Purkinje cell (primary cell): ENCODE measurements around the gene KCND3. TPM values are rescaled to one million over a fixed set of nuclear protein-coding genes. Genes with fewer than 3 reads are reported as not detected.

Experiments used
- polyA plus RNA-seq: library from polyadenylated mRNA; unstranded; fragments of >200 nt; fragmentation: Nextera tagmentation; gene quantifications from 2 replicates; pipeline ENCODE4 v1.2.1, GENCODE V29; 2014

The KCND3 gene
- 39.7 and 48.9 TPM in 2 replicates for polyA plus RNA-seq

GRCh38 chr1:111989531-111990025 is at the start of gene KCND3:
Gene KCND3 (minus strand): TSS chr1:111989668.

GRCh38 chr1:111755331-111756123 is 233.9 kb downstream of the KCND3 start, which contains the start of gene DDX20:
Gene DDX20 (plus strand): TSS chr1:111755901. CDS start chr1:111755925, 24 bp downstream.

GRCh38 chr1:111739194-111739924 is 250.1 kb downstream of the KCND3 start, which contains the start of gene INKA2:
Gene INKA2 (minus strand): TSS chr1:111739395. CDS start chr1:111739242, 153 bp downstream.

Other genes starting within 250 kb of the KCND3 start
- gene DDX20, start 233.8 kb downstream of the KCND3 start, polyA plus RNA-seq = 9.7 and 12.2 TPM in 2 replicates